Measurements from ENCODE around the gene HPN. TPM values are rescaled to one million over a fixed set of nuclear protein-coding genes. Genes with fewer than 3 reads are reported as not detected.

The HPN gene
- total RNA-seq, 3 donors from 2014 or later (not counting 1 experiment from before 2014, with no cell fraction given): not detected

DNA sequence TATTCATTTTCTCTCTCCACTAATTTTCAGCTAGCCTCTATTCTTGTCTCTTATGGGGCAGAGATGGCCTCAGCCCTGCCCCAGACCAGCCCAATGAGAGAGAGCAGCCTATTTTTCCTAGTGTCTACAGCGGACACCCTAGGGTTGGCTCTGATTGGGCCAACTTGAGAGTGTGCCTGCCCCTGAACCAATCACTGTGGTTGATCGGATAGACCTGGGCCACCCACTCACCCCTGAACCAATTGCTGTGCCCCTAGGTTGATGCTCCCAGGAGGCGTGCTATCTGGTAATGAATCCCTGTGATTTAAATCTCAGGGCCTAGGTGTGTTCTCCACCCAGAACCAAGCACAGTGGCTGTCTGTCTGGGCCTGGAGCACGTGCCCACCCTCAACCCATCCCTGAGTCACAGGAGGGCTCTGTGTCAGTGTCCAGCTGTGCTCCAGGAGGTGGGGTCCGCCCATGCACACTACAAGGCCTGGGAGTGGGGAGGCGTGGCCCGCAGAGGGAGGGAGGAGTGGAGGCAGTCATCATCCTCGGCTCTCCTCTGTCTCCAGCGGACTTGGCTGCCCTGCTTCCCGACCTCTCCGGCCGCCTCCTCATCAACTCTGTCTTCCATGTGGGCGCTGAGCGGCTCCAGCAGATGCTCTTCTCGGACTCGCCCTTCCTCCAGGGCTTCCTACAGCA is 26.1 kb upstream of the HPN start:
- Mint-ChIP-seq H3K4me1 (peaks cover 48 to 66% of the 10 kb centered on the region in 2 donors), H3K9me3 (no peaks in the 10 kb centered on the region), H3K27me3 (ENCODE audit: low read depth in 2 of 2) (no peaks in the 10 kb centered on the region), H3K36me3 (peaks cover 6% of the 10 kb centered on the region), H3K4me3 (no peak overlapping the region), H3K27ac (no peak overlapping the region)
- Histone ChIP-seq H3K36me3 (ENCODE audit: control insufficient read depth, insufficient read depth, low read length) (peaks cover 38% of the 10 kb centered on the region), H3K27ac (ENCODE audit: low read length) (no peak overlapping the region), H3K27me3 (ENCODE audit: control insufficient read depth, insufficient read depth, low read length) (no peaks in the 10 kb centered on the region), H3K4me1 (ENCODE audit: control insufficient read depth, insufficient read depth, low read length) (peaks cover 66% of the 10 kb centered on the region), H3K4me3 (ENCODE audit: low read length) (no peak overlapping the region), H3K9me3 (ENCODE audit: control insufficient read depth, insufficient read depth, low read length) (no peaks in the 10 kb centered on the region)
- 91% methylated on average over 16 of the region's 16 CpGs for WGBS (ENCODE audit: insufficient coverage)
- intact Hi-C loops (cut with micrococcal nuclease): no loop called here
- ATAC-seq (no peak), DNase-seq (no peak)
- TF ChIP-seq, protein P1, sequence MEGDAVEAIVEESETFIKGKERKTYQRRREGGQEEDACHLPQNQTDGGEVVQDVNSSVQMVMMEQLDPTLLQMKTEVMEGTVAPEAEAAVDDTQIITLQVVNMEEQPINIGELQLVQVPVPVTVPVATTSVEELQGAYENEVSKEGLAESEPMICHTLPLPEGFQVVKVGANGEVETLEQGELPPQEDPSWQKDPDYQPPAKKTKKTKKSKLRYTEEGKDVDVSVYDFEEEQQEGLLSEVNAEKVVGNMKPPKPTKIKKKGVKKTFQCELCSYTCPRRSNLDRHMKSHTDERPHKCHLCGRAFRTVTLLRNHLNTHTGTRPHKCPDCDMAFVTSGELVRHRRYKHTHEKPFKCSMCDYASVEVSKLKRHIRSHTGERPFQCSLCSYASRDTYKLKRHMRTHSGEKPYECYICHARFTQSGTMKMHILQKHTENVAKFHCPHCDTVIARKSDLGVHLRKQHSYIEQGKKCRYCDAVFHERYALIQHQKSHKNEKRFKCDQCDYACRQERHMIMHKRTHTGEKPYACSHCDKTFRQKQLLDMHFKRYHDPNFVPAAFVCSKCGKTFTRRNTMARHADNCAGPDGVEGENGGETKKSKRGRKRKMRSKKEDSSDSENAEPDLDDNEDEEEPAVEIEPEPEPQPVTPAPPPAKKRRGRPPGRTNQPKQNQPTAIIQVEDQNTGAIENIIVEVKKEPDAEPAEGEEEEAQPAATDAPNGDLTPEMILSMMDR (IDR thresholded peaks at IDR 0.05): no peak

DNA sequence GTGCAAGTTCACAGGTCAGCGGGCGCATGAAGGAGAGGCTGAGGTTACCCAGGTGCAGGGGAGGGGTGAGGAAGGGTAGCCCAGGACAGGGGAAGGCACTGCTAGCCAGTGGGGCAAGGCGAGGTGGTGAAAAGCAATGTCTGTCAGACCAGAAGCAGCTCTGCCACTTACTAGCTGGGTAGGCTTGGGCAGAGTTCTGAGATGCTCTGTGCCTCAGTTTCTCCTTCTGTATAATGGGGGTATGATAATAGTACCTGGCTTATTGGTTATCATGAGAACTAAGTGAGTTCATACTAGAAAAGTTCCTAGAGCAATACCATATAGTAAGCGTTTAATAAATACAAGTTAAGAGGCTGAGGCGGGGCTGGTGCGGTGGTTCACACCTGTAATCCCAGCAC is 25.6 kb upstream of the HPN start:
- Mint-ChIP-seq H3K27me3 (ENCODE audit: low read depth in 2 of 2) (no peaks in the 10 kb centered on the region), H3K9me3 (no peaks in the 10 kb centered on the region), H3K36me3 (peaks cover 6% of the 10 kb centered on the region), H3K4me3 (no peak overlapping the region), H3K4me1 (peaks cover 46 to 65% of the 10 kb centered on the region in 2 donors), H3K27ac (no peak overlapping the region)
- no peak for ATAC-seq
- Histone ChIP-seq H3K4me1 (ENCODE audit: control insufficient read depth, insufficient read depth, low read length) (peaks cover 60% of the 10 kb centered on the region), H3K27me3 (ENCODE audit: control insufficient read depth, insufficient read depth, low read length) (no peaks in the 10 kb centered on the region), H3K9me3 (ENCODE audit: control insufficient read depth, insufficient read depth, low read length) (no peaks in the 10 kb centered on the region), H3K4me3 (ENCODE audit: low read length) (no peak overlapping the region), H3K36me3 (ENCODE audit: control insufficient read depth, insufficient read depth, low read length) (peaks cover 41% of the 10 kb centered on the region), H3K27ac (ENCODE audit: low read length) (no peak overlapping the region)
- no peak for DNase-seq
- 100% methylated on average over 6 of the region's 6 CpGs for WGBS (ENCODE audit: insufficient coverage)
- intact Hi-C loops (cut with micrococcal nuclease): no loop called here
- TF ChIP-seq, protein P1 (IDR thresholded peaks at IDR 0.05): no peak

DNA sequence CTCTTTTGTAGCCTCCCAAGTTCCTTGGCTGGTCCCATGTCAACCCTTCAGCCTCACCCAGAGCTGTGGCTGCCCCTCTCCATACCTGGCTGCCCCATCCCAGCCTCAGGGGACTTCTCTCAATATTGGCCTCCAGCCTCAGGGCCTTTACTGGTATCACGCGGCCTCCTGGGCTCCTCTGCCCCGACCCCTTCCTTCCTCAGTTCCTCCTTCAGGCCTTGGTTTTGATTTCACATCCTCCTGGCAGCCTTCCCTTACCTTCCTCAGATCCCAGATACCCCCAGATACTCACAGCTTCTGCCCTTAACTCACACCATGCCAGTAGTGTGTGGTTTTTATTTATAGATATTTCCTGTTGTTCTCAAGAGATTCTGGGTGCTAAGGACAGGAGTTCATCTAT is 24.0 kb upstream of the HPN start:
- Mint-ChIP-seq H3K36me3 (peaks cover 6% of the 10 kb centered on the region), H3K27me3 (ENCODE audit: low read depth in 2 of 2) (no peaks in the 10 kb centered on the region), H3K27ac (peak overlapping the region; percentile 48 to 53), H3K4me3 (no peak overlapping the region), H3K9me3 (no peaks in the 10 kb centered on the region), H3K4me1 (peaks cover 31 to 51% of the 10 kb centered on the region in 2 donors)
- intact Hi-C loops (cut with micrococcal nuclease): no loop called here
- no peaks in the 10 kb centered on the region for H3K27me3 ChIP-seq (ENCODE audit: control insufficient read depth, insufficient read depth, low read length)
- DNase-seq (no peak), ATAC-seq (no peak)
- H3K4me1 ChIP-seq (ENCODE audit: control insufficient read depth, insufficient read depth, low read length): peaks cover 45% of the 10 kb centered on the region
- no peak overlapping the region for H3K4me3 ChIP-seq (ENCODE audit: low read length)
- H3K36me3 ChIP-seq (ENCODE audit: control insufficient read depth, insufficient read depth, low read length): peaks cover 56% of the 10 kb centered on the region
- TF ChIP-seq, protein P1 (IDR thresholded peaks at IDR 0.05): no peak
- H3K9me3 ChIP-seq (ENCODE audit: control insufficient read depth, insufficient read depth, low read length): no peaks in the 10 kb centered on the region
- H3K27ac ChIP-seq (ENCODE audit: low read length): no peak overlapping the region
- WGBS (ENCODE audit: insufficient coverage): 72% methylated on average over 3 of the region's 3 CpGs

DNA sequence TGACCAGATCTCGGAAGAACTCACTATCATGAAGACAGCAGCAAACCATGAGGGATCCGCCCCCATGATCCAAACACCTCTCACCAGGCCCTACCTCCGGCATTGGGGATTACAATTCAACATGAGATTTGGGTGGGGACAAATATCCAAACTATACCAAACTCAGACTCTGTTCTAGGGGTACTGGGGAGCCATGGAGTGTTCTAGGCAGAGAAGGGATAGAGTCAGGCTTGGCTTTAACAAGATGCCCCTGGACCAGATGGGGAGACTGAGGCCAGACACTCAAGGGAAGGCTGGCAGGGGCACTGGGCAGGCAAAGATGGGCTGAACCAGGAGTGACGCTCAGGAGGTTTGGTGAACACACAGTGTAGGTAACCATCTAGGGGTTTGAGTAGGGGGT is 23.1 kb upstream of the HPN start:
- peaks cover 64% of the 10 kb centered on the region for H3K36me3 ChIP-seq (ENCODE audit: control insufficient read depth, insufficient read depth, low read length)
- no peaks in the 10 kb centered on the region for H3K27me3 Mint-ChIP-seq (ENCODE audit: low read depth in 2 of 2)
- peaks cover 36% of the 10 kb centered on the region for H3K4me1 ChIP-seq (ENCODE audit: control insufficient read depth, insufficient read depth, low read length)
- H3K9me3 Mint-ChIP-seq: no peaks in the 10 kb centered on the region
- H3K27me3 ChIP-seq (ENCODE audit: control insufficient read depth, insufficient read depth, low read length): no peaks in the 10 kb centered on the region
- WGBS (ENCODE audit: insufficient coverage): 93% methylated on average over 3 of the region's 4 CpGs
- H3K4me1 Mint-ChIP-seq: peaks cover 22 to 42% of the 10 kb centered on the region in 2 donors
- H3K36me3 Mint-ChIP-seq: peaks cover 6% of the 10 kb centered on the region
- no peak overlapping the region for H3K27ac ChIP-seq (ENCODE audit: low read length)
- DNase-seq (no peak), ATAC-seq (no peak)
- TF ChIP-seq, protein P1 (IDR thresholded peaks at IDR 0.05): no peak
- intact Hi-C loops (cut with micrococcal nuclease): no loop called here
- H3K4me3 ChIP-seq (ENCODE audit: low read length): no peak overlapping the region
- H3K9me3 ChIP-seq (ENCODE audit: control insufficient read depth, insufficient read depth, low read length): no peaks in the 10 kb centered on the region
- H3K27ac Mint-ChIP-seq: peak overlapping the region in 1 of 2 donors; percentile 33
- no peak overlapping the region for H3K4me3 Mint-ChIP-seq
